ENCODE measurements around the gene FHIP1B. TPM values are rescaled to one million over a fixed set of nuclear protein-coding genes. Genes with fewer than 3 reads are reported as not detected.
A peak's percentile ranks its signal among the peaks of the same experiment; 100 is the strongest.

Gene FHIP1B
- polyA plus RNA-seq, 1 donor (not counting 4 experiments of a cell fraction or from before 2014, with no cell fraction given): 18.7 TPM

DNA sequence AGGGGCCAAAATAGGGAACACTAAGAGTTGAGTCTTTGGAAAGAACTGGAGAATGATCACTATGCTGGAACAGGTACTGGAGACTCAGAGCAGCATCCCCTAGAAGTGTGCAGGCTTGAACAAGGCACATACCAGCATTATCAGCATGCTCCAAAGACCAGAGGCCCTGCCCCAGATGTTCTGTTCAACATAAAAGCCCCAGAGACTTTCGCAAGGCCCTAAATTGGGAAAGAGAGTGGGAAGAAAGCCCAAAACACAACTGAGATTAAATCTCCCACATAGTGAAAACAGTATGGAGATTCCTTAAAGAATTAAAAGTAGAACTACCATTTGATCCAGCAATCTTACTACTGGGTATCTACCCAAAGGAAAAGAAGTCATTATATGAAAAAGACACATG is 13.8 kb upstream of the FHIP1B start:
- Histone ChIP-seq H3K4me2 (ENCODE audit: control insufficient read depth, extremely low read depth, insufficient read depth, low read depth, low read length) (no peak overlapping the region), H4K20me1 (ENCODE audit: control insufficient read depth, extremely low read depth, insufficient read depth, low read length) (no peaks in the 10 kb centered on the region), H3K36me3 (ENCODE audit: control insufficient read depth in 2 of 2, extremely low read depth in 1 of 2, insufficient read depth in 2 of 2, low read length in 2 of 2) (no peaks in the 10 kb centered on the region), H3K27ac (ENCODE audit: control insufficient read depth, insufficient read depth, low read length) (no peak overlapping the region), H3K27me3 (ENCODE audit: control insufficient read depth, extremely low read depth, insufficient read depth, low read length) (no peaks in the 10 kb centered on the region), H3K9ac (ENCODE audit: control insufficient read depth, extremely low read depth, insufficient read depth, low read length) (no peak overlapping the region), H3K4me1 (ENCODE audit: control insufficient read depth, extremely low read depth, insufficient read depth, low read length) (peaks cover 22% of the 10 kb centered on the region), H3K9me1 (ENCODE audit: control insufficient read depth, extremely low read depth, insufficient read depth, low read length) (no peaks in the 10 kb centered on the region), H2AFZ (ENCODE audit: control insufficient read depth, low read length) (no peak overlapping the region), H3K4me3 (ENCODE audit: control insufficient read depth in 2 of 3, extremely low read depth in 1 of 3, insufficient read depth in 2 of 3, low read depth in 1 of 3, low read length in 3 of 3) (no peak overlapping the region), H3K79me2 (ENCODE audit: control insufficient read depth, insufficient read depth, low read length) (no peaks in the 10 kb centered on the region), H3K9me3 (ENCODE audit: control insufficient read depth, low read depth, low read length) (no peaks in the 10 kb centered on the region)
- DNase-seq (ENCODE audit: low read depth, low spot score) (no peak), FAIRE-seq (no peak)
- dilution Hi-C loops (cut with MboI; ENCODE audit: extremely low pct_ligation_motif_present, low sequenced_read_pairs): no loop called here
- no peak for TF ChIP-seq EZH2 (IDR thresholded peaks at IDR 0.05; ENCODE audit: low read length)
- TF ChIP-seq, protein P1, sequence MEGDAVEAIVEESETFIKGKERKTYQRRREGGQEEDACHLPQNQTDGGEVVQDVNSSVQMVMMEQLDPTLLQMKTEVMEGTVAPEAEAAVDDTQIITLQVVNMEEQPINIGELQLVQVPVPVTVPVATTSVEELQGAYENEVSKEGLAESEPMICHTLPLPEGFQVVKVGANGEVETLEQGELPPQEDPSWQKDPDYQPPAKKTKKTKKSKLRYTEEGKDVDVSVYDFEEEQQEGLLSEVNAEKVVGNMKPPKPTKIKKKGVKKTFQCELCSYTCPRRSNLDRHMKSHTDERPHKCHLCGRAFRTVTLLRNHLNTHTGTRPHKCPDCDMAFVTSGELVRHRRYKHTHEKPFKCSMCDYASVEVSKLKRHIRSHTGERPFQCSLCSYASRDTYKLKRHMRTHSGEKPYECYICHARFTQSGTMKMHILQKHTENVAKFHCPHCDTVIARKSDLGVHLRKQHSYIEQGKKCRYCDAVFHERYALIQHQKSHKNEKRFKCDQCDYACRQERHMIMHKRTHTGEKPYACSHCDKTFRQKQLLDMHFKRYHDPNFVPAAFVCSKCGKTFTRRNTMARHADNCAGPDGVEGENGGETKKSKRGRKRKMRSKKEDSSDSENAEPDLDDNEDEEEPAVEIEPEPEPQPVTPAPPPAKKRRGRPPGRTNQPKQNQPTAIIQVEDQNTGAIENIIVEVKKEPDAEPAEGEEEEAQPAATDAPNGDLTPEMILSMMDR (optimal IDR thresholded peaks at IDR 0.05 in 1 of 3, IDR thresholded peaks at IDR 0.05 in 1 of 3, conservative IDR thresholded peaks at IDR 0.05 in 1 of 3; ENCODE audit: extremely low read depth in 1 of 3, insufficient read depth in 2 of 3, low read length in 3 of 3): no peak

DNA sequence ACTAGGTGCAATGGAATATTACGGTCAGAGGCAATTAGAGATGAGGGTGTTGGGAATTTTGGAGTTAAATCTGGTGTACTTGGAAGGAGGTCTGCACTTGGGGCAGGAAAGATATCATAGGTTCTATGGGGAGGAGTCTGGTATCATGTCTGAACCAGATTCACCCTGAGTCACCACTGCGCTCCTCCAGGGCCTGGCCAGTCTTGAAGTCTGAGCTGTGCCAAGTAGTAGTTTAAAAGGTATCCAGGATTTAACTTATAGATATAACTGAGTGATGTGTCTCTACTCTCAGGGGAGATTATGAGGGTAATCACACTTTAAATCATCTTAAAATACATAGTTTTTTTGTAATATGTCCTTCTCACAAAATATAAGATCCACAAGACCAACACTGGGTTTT is 11.1 kb upstream of the FHIP1B start:
- no peaks in the 10 kb centered on the region for H4K20me1 ChIP-seq (ENCODE audit: control insufficient read depth, extremely low read depth, insufficient read depth, low read length)
- H3K9ac ChIP-seq (ENCODE audit: control insufficient read depth, extremely low read depth, insufficient read depth, low read length): no peak overlapping the region
- H3K36me3 ChIP-seq (ENCODE audit: control insufficient read depth in 2 of 2, extremely low read depth in 1 of 2, insufficient read depth in 2 of 2, low read length in 2 of 2): no peaks in the 10 kb centered on the region
- dilution Hi-C loops (cut with MboI; ENCODE audit: extremely low pct_ligation_motif_present, low sequenced_read_pairs): no loop called here
- no peaks in the 10 kb centered on the region for H3K9me3 ChIP-seq (ENCODE audit: control insufficient read depth, low read depth, low read length)
- FAIRE-seq (peak; percentile 92), DNase-seq (ENCODE audit: low read depth, low spot score) (no peak)
- TF ChIP-seq EZH2 (IDR thresholded peaks at IDR 0.05; ENCODE audit: low read length): no peak
- TF ChIP-seq, protein P1 (optimal IDR thresholded peaks at IDR 0.05 in 1 of 3, IDR thresholded peaks at IDR 0.05 in 1 of 3, conservative IDR thresholded peaks at IDR 0.05 in 1 of 3; ENCODE audit: extremely low read depth in 1 of 3, insufficient read depth in 2 of 3, low read length in 3 of 3): no peak
- H3K4me1 ChIP-seq (ENCODE audit: control insufficient read depth, extremely low read depth, insufficient read depth, low read length): peaks cover 22% of the 10 kb centered on the region
- H3K27ac ChIP-seq (ENCODE audit: control insufficient read depth, insufficient read depth, low read length): no peak overlapping the region
- H2AFZ ChIP-seq (ENCODE audit: control insufficient read depth, low read length): peak overlapping the region; percentile 23
- no peaks in the 10 kb centered on the region for H3K79me2 ChIP-seq (ENCODE audit: control insufficient read depth, insufficient read depth, low read length)
- no peak overlapping the region for H3K4me3 ChIP-seq (ENCODE audit: control insufficient read depth in 2 of 3, extremely low read depth in 1 of 3, insufficient read depth in 2 of 3, low read depth in 1 of 3, low read length in 3 of 3)
- H3K27me3 ChIP-seq (ENCODE audit: control insufficient read depth, extremely low read depth, insufficient read depth, low read length): no peaks in the 10 kb centered on the region
- H3K9me1 ChIP-seq (ENCODE audit: control insufficient read depth, extremely low read depth, insufficient read depth, low read length): no peaks in the 10 kb centered on the region
- peak overlapping the region; percentile 45 for H3K4me2 ChIP-seq (ENCODE audit: control insufficient read depth, extremely low read depth, insufficient read depth, low read depth, low read length)

All from keratinocyte (primary cell).